GM21381 (cell line): ENCODE measurements around the gene ATAD5.

Source experiments
- ATAC-seq: cut with Tn5 transposase; IDR thresholded peaks from one replicate; pipeline ENCODE4 v1.9.1; 2021; ENCODE audit warnings: mild to moderate bottlenecking, moderate library complexity; ENCODE audit not compliant: unreplicated experiment

ATAD5 gene

DNA sequence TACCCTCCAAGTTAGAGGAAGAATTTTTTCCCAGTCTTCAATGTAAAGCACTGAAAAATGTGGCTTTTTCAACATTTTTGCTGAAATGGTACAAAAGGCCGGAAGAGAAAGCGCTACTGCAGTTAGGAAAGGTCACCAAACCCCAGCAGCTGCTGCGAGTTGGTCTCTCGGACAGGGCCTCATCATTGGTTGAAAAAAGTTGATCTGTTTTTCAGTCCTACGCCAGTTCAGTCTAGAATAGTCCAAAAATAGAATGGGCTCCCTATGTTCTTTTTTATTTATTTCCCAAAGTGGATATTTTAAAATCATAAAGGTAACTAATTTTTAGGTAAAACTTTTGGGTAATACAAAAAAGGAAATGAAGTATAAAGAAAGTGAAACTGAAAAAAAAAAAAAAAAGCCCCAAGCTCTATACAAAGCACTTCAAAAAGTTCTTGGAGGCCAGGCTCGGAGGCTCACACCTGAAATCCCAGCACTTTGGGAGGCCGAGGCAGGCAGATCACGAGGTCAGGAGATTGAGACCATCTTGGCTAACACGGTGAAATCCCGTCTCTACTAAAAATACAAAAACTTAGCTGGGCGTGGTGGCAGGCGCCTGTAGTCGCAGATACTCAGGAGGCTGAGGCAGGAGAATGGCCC lies 107.4 kb downstream of the ATAD5 start:
- no peak for ATAC-seq

DNA sequence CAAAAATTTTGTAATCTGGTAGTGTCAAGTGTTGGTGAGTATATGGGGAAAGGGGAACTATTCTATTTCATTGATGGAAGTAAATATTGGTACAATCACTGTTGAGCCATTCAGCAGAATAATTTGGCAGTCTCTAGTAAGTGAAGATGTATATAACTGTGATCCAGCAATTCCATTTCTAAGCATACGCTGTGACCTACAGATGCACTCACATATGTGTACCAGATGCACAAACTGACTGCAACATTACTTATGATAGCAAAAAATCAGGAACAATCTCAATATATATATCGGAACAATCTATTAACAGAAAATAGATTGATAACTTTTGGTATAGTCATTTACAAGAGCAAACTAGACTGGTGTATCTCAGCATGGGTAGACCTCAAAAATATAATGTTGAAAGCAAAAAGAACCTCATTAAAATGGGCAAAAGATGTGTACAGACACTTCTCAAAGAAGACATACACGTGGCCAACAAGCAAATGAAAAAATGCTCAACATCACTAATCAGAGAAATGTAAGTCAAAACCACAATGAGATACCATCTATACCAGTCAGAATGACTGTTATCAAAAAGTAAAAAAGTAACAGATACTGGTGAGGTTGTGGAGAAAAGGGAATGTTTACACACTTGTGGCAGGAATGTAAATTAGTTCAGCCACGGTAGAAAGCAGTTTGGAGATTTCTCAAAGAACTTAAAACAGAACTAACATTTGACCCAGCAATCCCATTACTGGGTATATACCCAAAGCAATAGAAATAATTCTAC lies 110.7 kb downstream of the ATAD5 start:
- ATAC-seq = no peak
